Mesenchymal stem cell (in vitro differentiated cells and primary cell): Measurements from ENCODE around the gene ZNF416.

ENCODE experiments used
- DNase-seq: peaks from one replicate; pipeline ENCODE4 v3.0.0-alpha.2; 2013
- H2AFZ ChIP-seq: one replicate; pipeline ENCODE4 v1.6.1; 2013; ENCODE audit warnings: low read depth, mild to moderate bottlenecking, control low read depth, inconsistent platforms, low read length, moderate library complexity
- H2AK5ac ChIP-seq: 2 replicates; pipeline ENCODE4 v1.6.1; 2013; ENCODE audit warnings: low read length, moderate library complexity, mild to moderate bottlenecking, inconsistent platforms; ENCODE audit not compliant: severe bottlenecking
- H2BK120ac ChIP-seq: one replicate; pipeline ENCODE4 v1.6.1; 2013; ENCODE audit warnings: low read depth, mild to moderate bottlenecking, inconsistent platforms, low read length, moderate library complexity
- H2BK12ac ChIP-seq, 2 experiments: one replicate each; pipeline ENCODE4 v1.6.1; 2013; ENCODE audit warnings: inconsistent platforms in 2 of 2, low read length in 2 of 2, mild to moderate bottlenecking in 2 of 2, moderate library complexity in 2 of 2, control low read depth in 1 of 2
- H2BK15ac ChIP-seq: one replicate; pipeline ENCODE4 v1.6.1; 2013; ENCODE audit warnings: mild to moderate bottlenecking, low read depth, inconsistent platforms; ENCODE audit not compliant: poor library complexity, severe bottlenecking
- H2BK5ac ChIP-seq: 2 replicates; pipeline ENCODE4 v1.6.1; 2013; ENCODE audit warnings: low read depth, mild to moderate bottlenecking, low read length, control low read depth, inconsistent platforms; ENCODE audit not compliant: poor library complexity, severe bottlenecking
- H3K14ac ChIP-seq, 2 experiments: one replicate each; pipeline ENCODE4 v1.6.1; 2013; ENCODE audit warnings: inconsistent platforms in 2 of 2, low read length in 2 of 2, control low read depth in 1 of 2, mild to moderate bottlenecking in 1 of 2, moderate library complexity in 1 of 2
- H3K18ac ChIP-seq, 2 experiments: one replicate each; pipeline ENCODE4 v1.6.1; 2013; ENCODE audit warnings: inconsistent platforms in 2 of 2, low read length in 2 of 2, control low read depth in 1 of 2, low read depth in 1 of 2, mild to moderate bottlenecking in 1 of 2
- H3K23ac ChIP-seq, 2 experiments: one replicate each; pipeline ENCODE4 v1.6.1; 2013; ENCODE audit warnings: inconsistent platforms in 2 of 2, low read length in 2 of 2, mild to moderate bottlenecking in 2 of 2, moderate library complexity in 2 of 2, control low read depth in 1 of 2
- H3K27ac ChIP-seq: 2 replicates; pipeline ENCODE4 v1.5.1; 2013; ENCODE audit warnings: mild to moderate bottlenecking, moderate library complexity, low read length, control low read depth, inconsistent platforms; ENCODE audit not compliant: poor library complexity, severe bottlenecking
- H3K27me3 ChIP-seq, 2 experiments: 2 replicates each; pipeline versions ENCODE4 v1.6.1 to v1.7.0; 2013; ENCODE audit warnings: low read length in 2 of 2, mild to moderate bottlenecking in 2 of 2, moderate library complexity in 2 of 2, control low read depth in 1 of 2, inconsistent platforms in 1 of 2; ENCODE audit not compliant: control insufficient read depth in 1 of 2, insufficient read depth in 1 of 2
- H3K36me3 ChIP-seq, 2 experiments: 2 replicates each; pipeline versions ENCODE4 v1.6.1 to v1.7.0; 2013; ENCODE audit warnings: low read length in 2 of 2, control low read depth in 1 of 2, inconsistent platforms in 1 of 2, low read depth in 1 of 2, mild to moderate bottlenecking in 1 of 2; ENCODE audit not compliant: insufficient read depth in 2 of 2, control insufficient read depth in 1 of 2
- H3K4ac ChIP-seq, 2 experiments: one replicate each; pipeline ENCODE4 v1.6.1; 2013; ENCODE audit warnings: inconsistent platforms in 2 of 2, low read length in 2 of 2, mild to moderate bottlenecking in 2 of 2, moderate library complexity in 2 of 2, control low read depth in 1 of 2, low read depth in 1 of 2
- H3K4me1 ChIP-seq: 2 replicates; pipeline ENCODE4 v1.6.1; 2013; ENCODE audit warnings: low read depth, low read length, control low read depth; ENCODE audit not compliant: control insufficient read depth, insufficient read depth
- H3K4me2 ChIP-seq: 2 replicates; pipeline ENCODE4 v1.6.1; 2013; ENCODE audit warnings: low read length, mild to moderate bottlenecking, inconsistent platforms; ENCODE audit not compliant: poor library complexity, severe bottlenecking
- H3K4me3 ChIP-seq, 2 experiments: 2 replicates each; pipeline versions ENCODE4 v1.5.1 to v1.7.0; 2013; ENCODE audit warnings: low read length in 2 of 2, mild to moderate bottlenecking in 2 of 2, control low read depth in 1 of 2, low read depth in 1 of 2; ENCODE audit not compliant: insufficient read depth in 1 of 2
- H3K79me1 ChIP-seq: replicated peaks from 2 replicates; pipeline ENCODE4 v1.6.1; 2013; ENCODE audit warnings: mild to moderate bottlenecking, control low read depth, low read length, inconsistent platforms; ENCODE audit not compliant: poor library complexity, severe bottlenecking
- H3K9ac ChIP-seq: 2 replicates; pipeline ENCODE4 v1.7.0; 2013; ENCODE audit warnings: mild to moderate bottlenecking, low read length, moderate library complexity
- H3K9me3 ChIP-seq: 2 replicates; pipeline ENCODE4 v1.7.0; 2013; ENCODE audit warnings: mild to moderate bottlenecking, low read length; ENCODE audit not compliant: control insufficient read depth
- H4K8ac ChIP-seq: one replicate; pipeline ENCODE4 v1.6.1; 2013; ENCODE audit warnings: inconsistent platforms, mild to moderate bottlenecking, low read length, moderate library complexity
- H4K91ac ChIP-seq: one replicate; pipeline ENCODE4 v1.6.1; 2013; ENCODE audit warnings: mild to moderate bottlenecking, low read length, inconsistent platforms
- WGBS: methylation state at CpG from one replicate; pipeline ENCODE4 v1.1.7; 2013; ENCODE audit warnings: mixed read lengths; 5-methylcytosine and 5-hydroxymethylcytosine counted together

The ZNF416 gene

GRCh38 chr19:57576661-57577060, 2.0 kb downstream of the ZNF416 start:
- DNase-seq = no peak
- H3K18ac ChIP-seq = no peak overlapping the region
- no peak overlapping the region for H3K4ac ChIP-seq
- peaks cover 61% of the 10 kb centered on the region for H3K9me3 ChIP-seq
- no peak overlapping the region for H3K14ac ChIP-seq
- peaks cover 4% of the 10 kb centered on the region for H3K4me1 ChIP-seq
- H3K23ac ChIP-seq = no peak overlapping the region
- no peaks in the 10 kb centered on the region for H3K27me3 ChIP-seq
- no peak overlapping the region for H2BK12ac ChIP-seq
- no peak overlapping the region for H2AK5ac ChIP-seq
- H2AFZ ChIP-seq = no peak overlapping the region
- H3K4me3 ChIP-seq = peak overlapping the region in 1 of 2 experiments; percentile 91
- H2BK15ac ChIP-seq = no peak overlapping the region
- H4K8ac ChIP-seq = no peak overlapping the region
- H3K9ac ChIP-seq = no peak overlapping the region
- H3K27ac ChIP-seq = no peak overlapping the region
- peaks cover 41% of the 10 kb centered on the region for H3K79me1 ChIP-seq
- H2BK5ac ChIP-seq = no peak overlapping the region
- H2BK120ac ChIP-seq = no peak overlapping the region
- no peak overlapping the region for H4K91ac ChIP-seq
- H3K4me2 ChIP-seq = no peak overlapping the region
- H3K36me3 ChIP-seq = peaks cover 55 to 60% of the 10 kb centered on the region in 2 experiments

- no peak overlapping the region for H3K27ac ChIP-seq
- no peak overlapping the region for H3K14ac ChIP-seq
- H3K9ac ChIP-seq = no peak overlapping the region
- H3K9me3 ChIP-seq = peaks cover 97% of the 10 kb centered on the region
- H3K27me3 ChIP-seq = no peaks in the 10 kb centered on the region
- H2BK15ac ChIP-seq = no peak overlapping the region
- no peak overlapping the region for H4K8ac ChIP-seq
- 100% methylated on average over 1 of the region's 3 CpGs for WGBS
- H3K4me3 ChIP-seq = peak overlapping the region in 1 of 2 experiments; percentile 53
- H3K4me2 ChIP-seq = no peak overlapping the region
- H2BK120ac ChIP-seq = no peak overlapping the region
- H3K4me1 ChIP-seq = no peaks in the 10 kb centered on the region
- no peak overlapping the region for H2AFZ ChIP-seq
- H2BK12ac ChIP-seq = no peak overlapping the region
- no peak overlapping the region for H3K18ac ChIP-seq
- H3K36me3 ChIP-seq = peaks cover 68 to 70% of the 10 kb centered on the region in 2 experiments
- no peak overlapping the region for H2BK5ac ChIP-seq
- H3K23ac ChIP-seq = no peak overlapping the region
- no peak overlapping the region for H2AK5ac ChIP-seq
- H3K4ac ChIP-seq = no peak overlapping the region
- H3K79me1 ChIP-seq = peaks cover 36% of the 10 kb centered on the region
- no peak overlapping the region for H4K91ac ChIP-seq
- DNase-seq = no peak
These were observed 6.2 kb downstream of the ZNF416 start for GRCh38 chr19:57572415-57572947.

DNA sequence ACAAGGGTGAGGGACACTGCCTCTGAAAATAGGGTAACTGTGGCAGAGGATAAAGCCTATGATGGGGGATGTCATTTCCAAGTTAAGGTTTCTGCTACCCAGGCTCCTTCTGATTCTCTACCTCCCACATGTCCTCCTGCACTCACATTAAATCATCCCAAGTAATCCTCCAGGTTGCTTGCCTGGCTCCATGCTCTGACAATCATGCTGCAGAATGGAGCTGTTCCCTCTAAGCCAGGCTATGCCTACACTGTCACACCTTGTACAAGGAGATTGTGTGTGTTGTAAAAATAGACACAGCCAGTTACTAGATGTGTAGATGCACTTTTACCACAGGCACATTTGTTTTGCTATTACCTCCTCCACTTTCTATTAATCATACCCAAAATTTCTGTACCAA, 8.0 kb downstream of the ZNF416 start:
- Histone ChIP-seq H3K14ac (no peak overlapping the region), H3K36me3 (peaks cover 53% of the 10 kb centered on the region in 2 experiments), H2BK5ac (no peak overlapping the region), H2AFZ (no peak overlapping the region), H2BK120ac (no peak overlapping the region), H2AK5ac (no peak overlapping the region), H3K23ac (no peak overlapping the region), H4K91ac (no peak overlapping the region), H4K8ac (no peak overlapping the region), H3K4me2 (no peak overlapping the region), H2BK15ac (no peak overlapping the region), H3K4me3 (peak overlapping the region in 1 of 2 experiments; percentile 9), H3K27ac (no peak overlapping the region), H3K4me1 (no peaks in the 10 kb centered on the region), H3K79me1 (peaks cover 21% of the 10 kb centered on the region), H2BK12ac (no peak overlapping the region), H3K4ac (no peak overlapping the region), H3K18ac (no peak overlapping the region), H3K9ac (no peak overlapping the region), H3K27me3 (no peaks in the 10 kb centered on the region), H3K9me3 (peaks cover 97% of the 10 kb centered on the region)
- no peak for DNase-seq

DNA sequence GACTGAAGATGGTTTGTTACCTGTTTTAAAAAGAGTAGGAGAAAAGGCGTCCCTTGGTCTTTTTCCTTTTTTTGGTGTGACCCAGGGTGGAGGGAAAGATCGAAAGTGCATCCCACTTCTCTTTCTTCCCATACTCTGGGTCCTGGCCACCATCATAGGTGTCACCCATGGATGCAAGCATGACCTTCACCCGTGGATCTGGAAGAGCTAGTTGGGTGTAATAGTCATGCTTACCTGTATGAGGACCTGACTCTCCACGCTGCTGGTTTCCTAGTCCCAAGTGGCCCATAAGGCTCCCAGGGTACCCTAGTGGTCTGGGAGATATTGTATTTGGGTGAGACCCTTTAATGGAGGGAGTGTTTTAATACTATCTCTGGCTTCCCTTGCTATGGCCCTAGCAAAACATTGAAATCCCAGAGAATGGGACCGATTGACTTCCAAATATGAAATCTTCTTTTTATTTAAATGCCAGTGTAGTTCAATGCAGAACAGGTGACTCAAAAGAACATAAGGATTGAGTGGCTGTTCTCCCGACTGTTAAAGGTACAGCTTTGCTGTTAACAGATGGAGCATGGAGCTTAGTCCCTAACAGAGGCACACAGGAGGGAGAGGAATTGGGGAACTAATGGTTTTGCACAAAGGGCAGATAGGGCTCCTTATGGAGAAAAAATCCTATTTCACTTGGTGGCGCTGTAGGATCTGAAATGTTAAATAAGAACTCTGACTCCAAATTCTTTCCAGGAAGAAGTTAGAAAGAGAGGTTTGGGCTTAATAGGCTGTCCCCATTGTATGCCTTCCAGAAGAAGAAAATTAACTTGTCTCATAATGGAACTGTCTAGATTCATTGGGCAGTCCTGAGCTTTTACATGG, 12.1 kb downstream of the ZNF416 start:
- H3K4me2 ChIP-seq = no peak overlapping the region
- H2BK5ac ChIP-seq = no peak overlapping the region

More for the DNA sequence above, 12.1 kb downstream of the ZNF416 start:
- Histone ChIP-seq H3K23ac (no peak overlapping the region), H3K9me3 (peaks cover 94% of the 10 kb centered on the region), H2AFZ (no peak overlapping the region), H3K27ac (no peak overlapping the region), H3K9ac (no peak overlapping the region), H3K14ac (no peak overlapping the region), H2AK5ac (no peak overlapping the region), H3K4me3 (peak overlapping the region in 1 of 2 experiments; percentile 38), H3K4me1 (no peaks in the 10 kb centered on the region), H3K18ac (no peak overlapping the region), H2BK15ac (no peak overlapping the region), H3K36me3 (peaks cover 13% of the 10 kb centered on the region in 2 experiments), H4K8ac (no peak overlapping the region), H3K27me3 (no peaks in the 10 kb centered on the region), H3K79me1 (peaks cover 3% of the 10 kb centered on the region), H3K4ac (no peak overlapping the region), H4K91ac (no peak overlapping the region), H2BK120ac (no peak overlapping the region), H2BK12ac (no peak overlapping the region)
- DNase-seq = peak; percentile 32
- 56% methylated on average over 5 of the region's 7 CpGs for whole genome bisulfite sequencing
